Measurements from ENCODE around the gene SPPL3. TPM values are rescaled to one million over a fixed set of nuclear protein-coding genes. Genes with fewer than 3 reads are reported as not detected.

The SPPL3 gene
- total and polyA plus RNA-seq, 2 experiments from 2014 or later: 10.9 to 27.8 TPM

DNA sequence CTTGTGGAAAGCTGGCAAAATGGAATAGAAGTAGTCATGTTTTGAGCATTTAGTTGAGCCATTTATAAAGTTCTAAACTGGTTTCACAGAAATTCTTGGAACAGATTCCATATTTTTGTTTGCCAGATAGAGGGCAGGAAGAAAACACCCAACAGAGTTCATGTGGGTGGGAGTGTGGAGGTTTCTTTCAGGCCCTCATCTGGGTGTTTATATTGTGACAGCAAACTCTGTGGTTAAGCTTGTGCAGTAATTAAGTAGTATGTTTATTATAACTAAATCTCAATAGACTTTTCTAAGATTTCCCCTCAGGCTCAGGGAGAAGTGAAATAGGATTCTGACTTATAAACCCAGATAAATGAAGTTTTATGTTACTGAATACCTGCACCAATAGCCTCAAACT lies 57.4 kb downstream of the SPPL3 start (continued):
- TF ChIP-seq STAT1 (IDR thresholded peaks at IDR 0.05; ENCODE audit: unreplicated experiment): no peak
- no peak for TF ChIP-seq CREB1 (CRISPR knock-in tag; IDR thresholded peaks at IDR 0.05; ENCODE audit: low read depth)
- no peak for TF ChIP-seq ZNF331 (CRISPR knock-in tag; IDR thresholded peaks at IDR 0.05; ENCODE audit: low read depth)
- no peak for TF ChIP-seq JUNB (IDR thresholded peaks at IDR 0.05; ENCODE audit: unreplicated experiment)
- TF ChIP-seq, protein P1, sequence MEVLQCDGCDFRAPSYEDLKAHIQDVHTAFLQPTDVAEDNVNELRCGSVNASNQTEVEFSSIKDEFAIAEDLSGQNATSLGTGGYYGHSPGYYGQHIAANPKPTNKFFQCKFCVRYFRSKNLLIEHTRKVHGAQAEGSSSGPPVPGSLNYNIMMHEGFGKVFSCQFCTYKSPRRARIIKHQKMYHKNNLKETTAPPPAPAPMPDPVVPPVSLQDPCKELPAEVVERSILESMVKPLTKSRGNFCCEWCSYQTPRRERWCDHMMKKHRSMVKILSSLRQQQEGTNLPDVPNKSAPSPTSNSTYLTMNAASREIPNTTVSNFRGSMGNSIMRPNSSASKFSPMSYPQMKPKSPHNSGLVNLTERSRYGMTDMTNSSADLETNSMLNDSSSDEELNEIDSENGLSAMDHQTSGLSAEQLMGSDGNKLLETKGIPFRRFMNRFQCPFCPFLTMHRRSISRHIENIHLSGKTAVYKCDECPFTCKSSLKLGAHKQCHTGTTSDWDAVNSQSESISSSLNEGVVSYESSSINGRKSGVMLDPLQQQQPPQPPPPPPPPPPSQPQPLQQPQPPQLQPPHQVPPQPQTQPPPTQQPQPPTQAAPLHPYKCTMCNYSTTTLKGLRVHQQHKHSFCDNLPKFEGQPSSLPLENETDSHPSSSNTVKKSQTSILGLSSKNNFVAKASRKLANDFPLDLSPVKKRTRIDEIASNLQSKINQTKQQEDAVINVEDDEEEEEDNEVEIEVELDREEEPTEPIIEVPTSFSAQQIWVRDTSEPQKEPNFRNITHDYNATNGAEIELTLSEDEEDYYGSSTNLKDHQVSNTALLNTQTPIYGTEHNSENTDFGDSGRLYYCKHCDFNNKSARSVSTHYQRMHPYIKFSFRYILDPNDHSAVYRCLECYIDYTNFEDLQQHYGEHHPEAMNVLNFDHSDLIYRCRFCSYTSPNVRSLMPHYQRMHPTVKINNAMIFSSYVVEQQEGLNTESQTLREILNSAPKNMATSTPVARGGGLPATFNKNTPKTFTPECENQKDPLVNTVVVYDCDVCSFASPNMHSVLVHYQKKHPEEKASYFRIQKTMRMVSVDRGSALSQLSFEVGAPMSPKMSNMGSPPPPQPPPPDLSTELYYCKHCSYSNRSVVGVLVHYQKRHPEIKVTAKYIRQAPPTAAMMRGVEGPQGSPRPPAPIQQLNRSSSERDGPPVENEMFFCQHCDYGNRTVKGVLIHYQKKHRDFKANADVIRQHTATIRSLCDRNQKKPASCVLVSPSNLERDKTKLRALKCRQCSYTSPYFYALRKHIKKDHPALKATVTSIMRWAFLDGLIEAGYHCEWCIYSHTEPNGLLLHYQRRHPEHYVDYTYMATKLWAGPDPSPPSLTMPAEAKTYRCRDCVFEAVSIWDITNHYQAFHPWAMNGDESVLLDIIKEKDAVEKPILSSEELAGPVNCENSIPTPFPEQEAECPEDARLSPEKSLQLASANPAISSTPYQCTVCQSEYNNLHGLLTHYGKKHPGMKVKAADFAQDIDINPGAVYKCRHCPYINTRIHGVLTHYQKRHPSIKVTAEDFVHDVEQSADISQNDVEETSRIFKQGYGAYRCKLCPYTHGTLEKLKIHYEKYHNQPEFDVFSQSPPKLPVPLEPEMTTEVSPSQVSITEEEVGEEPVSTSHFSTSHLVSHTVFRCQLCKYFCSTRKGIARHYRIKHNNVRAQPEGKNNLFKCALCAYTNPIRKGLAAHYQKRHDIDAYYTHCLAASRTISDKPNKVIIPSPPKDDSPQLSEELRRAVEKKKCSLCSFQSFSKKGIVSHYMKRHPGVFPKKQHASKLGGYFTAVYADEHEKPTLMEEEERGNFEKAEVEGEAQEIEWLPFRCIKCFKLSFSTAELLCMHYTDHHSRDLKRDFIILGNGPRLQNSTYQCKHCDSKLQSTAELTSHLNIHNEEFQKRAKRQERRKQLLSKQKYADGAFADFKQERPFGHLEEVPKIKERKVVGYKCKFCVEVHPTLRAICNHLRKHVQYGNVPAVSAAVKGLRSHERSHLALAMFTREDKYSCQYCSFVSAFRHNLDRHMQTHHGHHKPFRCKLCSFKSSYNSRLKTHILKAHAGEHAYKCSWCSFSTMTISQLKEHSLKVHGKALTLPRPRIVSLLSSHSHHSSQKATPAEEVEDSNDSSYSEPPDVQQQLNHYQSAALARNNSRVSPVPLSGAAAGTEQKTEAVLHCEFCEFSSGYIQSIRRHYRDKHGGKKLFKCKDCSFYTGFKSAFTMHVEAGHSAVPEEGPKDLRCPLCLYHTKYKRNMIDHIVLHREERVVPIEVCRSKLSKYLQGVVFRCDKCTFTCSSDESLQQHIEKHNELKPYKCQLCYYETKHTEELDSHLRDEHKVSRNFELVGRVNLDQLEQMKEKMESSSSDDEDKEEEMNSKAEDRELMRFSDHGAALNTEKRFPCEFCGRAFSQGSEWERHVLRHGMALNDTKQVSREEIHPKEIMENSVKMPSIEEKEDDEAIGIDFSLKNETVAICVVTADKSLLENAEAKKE (CRISPR knock-in tag; IDR thresholded peaks at IDR 0.05): no peak
- no peak for TF ChIP-seq EZH2 (IDR thresholded peaks at IDR 0.05; ENCODE audit: low read depth, unreplicated experiment)
- no peak for TF ChIP-seq NANOG (IDR thresholded peaks at IDR 0.05; ENCODE audit: borderline replicate concordance)
- no peak for TF ChIP-seq ZNF114 (CRISPR knock-in tag; IDR thresholded peaks at IDR 0.05)

- no peaks in the 10 kb centered on the region for H3K9me2 ChIP-seq (ENCODE audit: insufficient read depth)
- H3K27ac ChIP-seq (ENCODE audit: low read depth): no peak overlapping the region
- H3K9me3 Mint-ChIP-seq: no peaks in the 10 kb centered on the region
- no peaks in the 10 kb centered on the region for H3K36me3 Mint-ChIP-seq (ENCODE audit: low read depth)
- no peaks in the 10 kb centered on the region for H3K36me3 ChIP-seq (ENCODE audit: insufficient read depth)
- H3K4me3 ChIP-seq: no peak overlapping the region
- no peak for ATAC-seq
- no peak for DNase-seq (ENCODE audit: low spot score)
- peaks cover 7% of the 10 kb centered on the region for H3K4me1 Mint-ChIP-seq
- peaks cover 2% of the 10 kb centered on the region for H3K27me3 Mint-ChIP-seq (ENCODE audit: insufficient read depth, low read depth, poor library complexity)
- no peaks in the 10 kb centered on the region for H3F3A ChIP-seq (replicated peaks; ENCODE audit: low read depth)
- peaks cover 9% of the 10 kb centered on the region for H4K20me1 ChIP-seq (replicated peaks; ENCODE audit: insufficient read depth)
- no peaks in the 10 kb centered on the region for H3K4me1 ChIP-seq (ENCODE audit: insufficient read depth)
- H3K79me2 ChIP-seq (replicated peaks; ENCODE audit: insufficient read depth): peaks cover 43% of the 10 kb centered on the region
- H2AFZ ChIP-seq: no peak overlapping the region
- H3K4me2 ChIP-seq: no peak overlapping the region
- H3K27ac Mint-ChIP-seq: no peak overlapping the region
- no peaks in the 10 kb centered on the region for H3K27me3 ChIP-seq (ENCODE audit: insufficient read depth)
- no peak overlapping the region for H3K4me3 Mint-ChIP-seq
- TF ChIP-seq CTCF (conservative IDR thresholded peaks at IDR 0.05; ENCODE audit: low read depth in 2 of 2): no peak
- no peak for TF ChIP-seq STAT1 (IDR thresholded peaks at IDR 0.05; ENCODE audit: unreplicated experiment)
- TF ChIP-seq JUNB (IDR thresholded peaks at IDR 0.05; ENCODE audit: unreplicated experiment): no peak
- TF ChIP-seq, protein P2, sequence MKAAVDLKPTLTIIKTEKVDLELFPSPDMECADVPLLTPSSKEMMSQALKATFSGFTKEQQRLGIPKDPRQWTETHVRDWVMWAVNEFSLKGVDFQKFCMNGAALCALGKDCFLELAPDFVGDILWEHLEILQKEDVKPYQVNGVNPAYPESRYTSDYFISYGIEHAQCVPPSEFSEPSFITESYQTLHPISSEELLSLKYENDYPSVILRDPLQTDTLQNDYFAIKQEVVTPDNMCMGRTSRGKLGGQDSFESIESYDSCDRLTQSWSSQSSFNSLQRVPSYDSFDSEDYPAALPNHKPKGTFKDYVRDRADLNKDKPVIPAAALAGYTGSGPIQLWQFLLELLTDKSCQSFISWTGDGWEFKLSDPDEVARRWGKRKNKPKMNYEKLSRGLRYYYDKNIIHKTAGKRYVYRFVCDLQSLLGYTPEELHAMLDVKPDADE (IDR thresholded peaks at IDR 0.05): no peak
- TF ChIP-seq ZNF114 (CRISPR knock-in tag; IDR thresholded peaks at IDR 0.05): no peak
Measured at GRCh38 chr12:120845696-120846095, 58.5 kb downstream of the SPPL3 start.

All from GM23338 (cell line).